Lower lobe of right lung (tissue), 2 donors: ENCODE measurements around the gene NFIA. TPM values are rescaled to one million over a fixed set of nuclear protein-coding genes. Genes with fewer than 3 reads are reported as not detected.

Experiments used
- ATAC-seq, 2 donors: fragments of 200-7000 bp; cut with Tn5 transposase; one replicate each; pipeline ENCODE4 v1.9.1; 2020 to 2022; ENCODE audit warnings: mild to moderate bottlenecking in 2 of 2, moderate library complexity in 2 of 2
- DNase-seq: peaks from one replicate; pipeline ENCODE4 v3.0.0-alpha.2; 2020
- H3K27ac ChIP-seq: fragments of 200-600 bp; one replicate; pipeline ENCODE4 v1.8.0; 2022
- H3K27me3 ChIP-seq: fragments of 200-600 bp; one replicate; pipeline ENCODE4 v1.8.0; 2022; ENCODE audit warnings: low read depth
- H3K36me3 ChIP-seq: fragments of 200-600 bp; one replicate; pipeline ENCODE4 v1.8.0; 2022; ENCODE audit warnings: mild to moderate bottlenecking
- H3K4me1 ChIP-seq: fragments of 200-600 bp; one replicate; pipeline ENCODE4 v1.8.0; 2022
- H3K4me3 ChIP-seq: fragments of 200-600 bp; one replicate; pipeline ENCODE4 v1.8.0; 2022; ENCODE audit warnings: mild to moderate bottlenecking
- H3K9me3 ChIP-seq: fragments of 200-600 bp; one replicate; pipeline ENCODE4 v1.8.0; 2022
- intact Hi-C: fragments of 100-400 bp; cut with DNase I; formaldehyde crosslinking; loops from one replicate; pipeline ENCODE4 v1.11.0; 2022
- total RNA-seq: library from RNA; stranded (reverse); fragmentation: NEBNext Ultra II Directional; extraction: Animal tissue kit (Norgen Biotek cat#: 25700); gene quantifications from one replicate; pipeline ENCODE4 v1.2.1, GENCODE V29; 2021
- TF ChIP-seq, protein P1 (sequence below): fragments of 200-600 bp; IDR thresholded peaks from one replicate; pipeline ENCODE4 v1.8.0; 2022; ENCODE audit warnings: antibody characterized with exemption, mild to moderate bottlenecking
- donor health status: DM: no; HTN: yes; CAD: no; lungs with severe emphysema.

Gene NFIA
- total RNA-seq, 1 donor from 2014 or later: 70.0 TPM

DNA sequence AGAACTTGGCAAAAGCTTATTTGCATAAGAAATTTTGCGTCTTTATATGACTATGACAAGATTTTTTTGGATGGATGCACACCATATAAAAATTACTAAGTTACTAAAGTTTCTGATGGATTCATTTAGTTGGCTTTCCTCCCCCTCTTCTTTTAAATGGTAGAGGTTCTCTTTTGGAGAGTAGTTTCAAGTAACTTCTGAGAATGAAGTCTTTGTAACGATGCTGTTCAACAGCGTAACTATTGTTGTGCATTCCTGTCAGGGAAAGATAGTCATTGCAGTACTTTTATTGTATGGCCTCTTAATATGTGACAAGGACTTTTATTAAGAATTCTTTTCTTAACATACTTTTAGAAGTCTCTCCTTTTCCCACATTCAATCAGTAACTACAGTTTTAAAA lies 16.0 kb downstream of the NFIA start:
- no peaks in the 10 kb centered on the region for H3K27me3 ChIP-seq
- TF ChIP-seq, protein P1, sequence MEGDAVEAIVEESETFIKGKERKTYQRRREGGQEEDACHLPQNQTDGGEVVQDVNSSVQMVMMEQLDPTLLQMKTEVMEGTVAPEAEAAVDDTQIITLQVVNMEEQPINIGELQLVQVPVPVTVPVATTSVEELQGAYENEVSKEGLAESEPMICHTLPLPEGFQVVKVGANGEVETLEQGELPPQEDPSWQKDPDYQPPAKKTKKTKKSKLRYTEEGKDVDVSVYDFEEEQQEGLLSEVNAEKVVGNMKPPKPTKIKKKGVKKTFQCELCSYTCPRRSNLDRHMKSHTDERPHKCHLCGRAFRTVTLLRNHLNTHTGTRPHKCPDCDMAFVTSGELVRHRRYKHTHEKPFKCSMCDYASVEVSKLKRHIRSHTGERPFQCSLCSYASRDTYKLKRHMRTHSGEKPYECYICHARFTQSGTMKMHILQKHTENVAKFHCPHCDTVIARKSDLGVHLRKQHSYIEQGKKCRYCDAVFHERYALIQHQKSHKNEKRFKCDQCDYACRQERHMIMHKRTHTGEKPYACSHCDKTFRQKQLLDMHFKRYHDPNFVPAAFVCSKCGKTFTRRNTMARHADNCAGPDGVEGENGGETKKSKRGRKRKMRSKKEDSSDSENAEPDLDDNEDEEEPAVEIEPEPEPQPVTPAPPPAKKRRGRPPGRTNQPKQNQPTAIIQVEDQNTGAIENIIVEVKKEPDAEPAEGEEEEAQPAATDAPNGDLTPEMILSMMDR: no peak

DNA sequence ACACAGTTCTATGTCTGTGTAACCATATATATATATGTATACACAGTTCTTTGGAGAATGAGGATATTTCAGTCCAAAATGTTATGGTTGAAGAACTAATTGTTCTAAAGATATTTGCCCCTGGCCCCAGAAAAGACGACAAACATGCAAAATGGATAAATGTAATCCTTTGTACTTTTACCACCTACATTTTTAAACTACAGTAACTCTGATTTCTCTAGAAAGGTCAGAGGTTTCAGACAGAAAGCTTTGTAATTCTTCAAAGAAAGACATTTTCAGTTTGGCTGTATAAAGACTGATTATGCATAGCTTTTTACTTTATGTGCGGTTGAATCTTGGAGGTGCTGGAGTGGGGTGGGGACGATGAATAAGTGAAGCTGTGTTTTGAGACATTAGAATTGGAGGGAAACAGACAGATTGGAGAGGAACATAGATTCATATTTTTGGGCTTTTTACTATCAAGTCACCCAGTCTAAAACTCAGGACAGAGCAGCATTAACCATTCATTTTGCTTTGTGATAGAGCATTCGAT lies 16.6 kb downstream of the NFIA start:
- intact Hi-C loops: loop anchor here (10.0 kb wide), 1 partner anchor 236 kb away; no protein-coding TSS in a partner anchor
- no peaks in the 10 kb centered on the region for H3K9me3 ChIP-seq
- DNase-seq (no peak), ATAC-seq (no peak)
- H3K27me3 ChIP-seq: no peaks in the 10 kb centered on the region
- no peaks in the 10 kb centered on the region for H3K36me3 ChIP-seq
- H3K4me1 ChIP-seq: peaks cover 29% of the 10 kb centered on the region
- H3K4me3 ChIP-seq: no peak overlapping the region
- H3K27ac ChIP-seq: no peak overlapping the region
- TF ChIP-seq, protein P1: no peak

More for the DNA sequence above, 16.0 kb downstream of the NFIA start:
- Histone ChIP-seq H3K36me3 (no peaks in the 10 kb centered on the region), H3K4me3 (no peak overlapping the region), H3K4me1 (peaks cover 24% of the 10 kb centered on the region), H3K27ac (no peak overlapping the region), H3K9me3 (no peaks in the 10 kb centered on the region)
- DNase-seq (no peak), ATAC-seq (no peak)
- intact Hi-C loops: loop anchor here (10.0 kb wide), 1 partner anchor 236 kb away; no protein-coding TSS in a partner anchor

DNA sequence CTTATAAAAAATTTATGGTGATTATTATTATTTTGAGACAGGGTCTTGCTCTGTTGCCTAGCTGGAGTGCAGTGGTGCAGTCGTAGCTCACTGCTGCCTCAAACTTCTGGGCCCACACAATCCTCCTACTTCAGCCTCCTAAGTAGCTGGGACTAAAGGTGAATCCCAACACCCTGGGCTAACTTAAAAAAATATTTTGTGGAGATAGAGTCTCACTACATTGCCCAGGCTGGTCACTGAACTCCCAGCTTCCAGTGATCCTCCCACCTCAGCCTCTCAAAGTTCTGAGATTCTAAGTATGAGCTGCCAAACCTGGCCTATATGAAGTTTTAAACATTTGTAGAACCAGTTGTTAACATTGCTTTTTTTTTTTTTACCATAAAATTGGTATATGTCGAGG lies 18.2 kb downstream of the NFIA start:
- intact Hi-C loops: no loop called here
- ATAC-seq: no peak
- H3K4me1 ChIP-seq: peaks cover 26% of the 10 kb centered on the region
- no peaks in the 10 kb centered on the region for H3K27me3 ChIP-seq
- TF ChIP-seq, protein P1: no peak
- H3K9me3 ChIP-seq: no peaks in the 10 kb centered on the region
- H3K36me3 ChIP-seq: no peaks in the 10 kb centered on the region
- no peak overlapping the region for H3K27ac ChIP-seq
- no peak overlapping the region for H3K4me3 ChIP-seq
- DNase-seq: no peak

DNA sequence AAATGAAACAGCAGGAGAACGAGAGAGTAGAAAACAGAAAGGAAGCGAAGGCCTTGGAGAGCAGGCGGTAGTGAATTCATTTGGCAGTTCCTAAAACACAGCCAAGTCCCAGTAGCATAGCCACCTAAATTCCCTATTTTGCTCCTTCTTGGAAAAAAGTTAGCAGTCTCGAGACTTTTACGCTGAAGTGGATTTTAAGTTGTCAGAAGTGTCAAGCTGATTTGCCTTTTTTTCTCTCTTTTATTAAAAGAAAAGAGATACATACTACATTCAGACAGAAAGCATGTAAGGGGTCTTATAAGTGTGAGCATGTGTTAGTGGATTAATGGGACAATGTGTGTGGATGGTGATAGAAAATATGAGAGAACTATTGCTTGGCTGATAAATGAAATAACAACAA lies 19.2 kb downstream of the NFIA start:
- Histone ChIP-seq H3K9me3 (no peaks in the 10 kb centered on the region), H3K36me3 (no peaks in the 10 kb centered on the region), H3K4me3 (peak overlapping the region; percentile 28), H3K27ac (peak overlapping the region; percentile 48), H3K27me3 (no peaks in the 10 kb centered on the region), H3K4me1 (peaks cover 23% of the 10 kb centered on the region)
- TF ChIP-seq, protein P1: no peak
- intact Hi-C loops: no loop called here
- DNase-seq (no peak), ATAC-seq (no peak)

DNA sequence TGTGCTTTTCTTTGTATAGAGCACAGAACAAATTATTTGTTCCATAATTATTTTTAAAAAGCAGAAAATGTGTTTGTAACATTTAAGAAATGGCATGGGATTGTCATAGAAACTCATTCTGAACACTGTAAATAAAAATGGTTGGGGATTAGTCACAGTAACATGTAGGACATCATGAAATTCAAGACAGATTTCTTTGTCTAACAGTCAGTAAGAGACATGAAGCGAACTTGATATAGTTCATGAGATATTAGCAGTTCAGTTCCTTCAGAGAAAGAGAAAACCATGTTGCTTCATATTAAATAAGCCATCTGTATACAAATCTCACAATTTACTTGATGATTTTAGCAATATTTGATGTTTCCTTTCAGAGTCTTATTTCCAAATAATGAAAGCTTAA lies 19.7 kb downstream of the NFIA start:
- no peak for DNase-seq
- no peaks in the 10 kb centered on the region for H3K36me3 ChIP-seq
- peaks cover 23% of the 10 kb centered on the region for H3K4me1 ChIP-seq
- H3K27ac ChIP-seq: peak overlapping the region; percentile 48
- ATAC-seq: no peak
- peak overlapping the region; percentile 28 for H3K4me3 ChIP-seq
- H3K27me3 ChIP-seq: no peaks in the 10 kb centered on the region
- H3K9me3 ChIP-seq: no peaks in the 10 kb centered on the region
- intact Hi-C loops: no loop called here
- TF ChIP-seq, protein P1: no peak
